ENCODE measurements around the gene SMIM20.

The SMIM20 gene

DNA sequence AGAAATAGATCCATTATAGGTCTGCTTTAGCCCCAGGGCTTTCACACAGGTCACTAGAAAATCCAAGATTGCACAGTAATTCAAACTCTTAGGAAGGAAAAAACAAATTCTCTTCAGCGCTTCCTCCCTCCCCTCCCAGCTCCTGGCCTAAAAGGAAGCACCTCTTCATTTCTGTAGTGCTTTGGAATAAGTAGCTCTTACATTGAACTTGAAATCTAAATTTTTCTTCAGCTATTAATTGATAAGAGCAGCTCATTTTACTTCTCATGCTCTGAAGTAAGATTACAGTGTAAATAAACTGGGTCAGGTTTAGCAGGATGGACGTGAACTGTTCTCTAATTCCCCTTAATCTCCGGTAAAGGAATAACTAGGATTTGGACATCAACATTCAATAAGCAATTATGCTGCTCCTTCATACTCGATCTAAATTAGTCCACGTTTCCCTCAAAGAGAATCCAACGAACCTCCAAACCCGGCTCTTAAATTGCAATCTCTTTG lies 40.3 kb upstream of the SMIM20 start:
- DNase-seq (ENCODE audit: low read depth, low spot score): no peak
- H3K4me3 ChIP-seq (ENCODE audit: low read depth, low read length): no peak overlapping the region
- CTCF ChIA-PET: interaction anchor here (0.7 to 1.7 kb wide), 3 partner anchors 8 to 433 kb away, joined by 3 read pairs; no protein-coding TSS in a partner anchor
- TF ChIP-seq, protein P1, sequence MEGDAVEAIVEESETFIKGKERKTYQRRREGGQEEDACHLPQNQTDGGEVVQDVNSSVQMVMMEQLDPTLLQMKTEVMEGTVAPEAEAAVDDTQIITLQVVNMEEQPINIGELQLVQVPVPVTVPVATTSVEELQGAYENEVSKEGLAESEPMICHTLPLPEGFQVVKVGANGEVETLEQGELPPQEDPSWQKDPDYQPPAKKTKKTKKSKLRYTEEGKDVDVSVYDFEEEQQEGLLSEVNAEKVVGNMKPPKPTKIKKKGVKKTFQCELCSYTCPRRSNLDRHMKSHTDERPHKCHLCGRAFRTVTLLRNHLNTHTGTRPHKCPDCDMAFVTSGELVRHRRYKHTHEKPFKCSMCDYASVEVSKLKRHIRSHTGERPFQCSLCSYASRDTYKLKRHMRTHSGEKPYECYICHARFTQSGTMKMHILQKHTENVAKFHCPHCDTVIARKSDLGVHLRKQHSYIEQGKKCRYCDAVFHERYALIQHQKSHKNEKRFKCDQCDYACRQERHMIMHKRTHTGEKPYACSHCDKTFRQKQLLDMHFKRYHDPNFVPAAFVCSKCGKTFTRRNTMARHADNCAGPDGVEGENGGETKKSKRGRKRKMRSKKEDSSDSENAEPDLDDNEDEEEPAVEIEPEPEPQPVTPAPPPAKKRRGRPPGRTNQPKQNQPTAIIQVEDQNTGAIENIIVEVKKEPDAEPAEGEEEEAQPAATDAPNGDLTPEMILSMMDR (IDR thresholded peaks at IDR 0.05; ENCODE audit: insufficient read depth, low read length, missing control alignments): no peak
- POLR2A ChIA-PET: no interaction called here

DNA sequence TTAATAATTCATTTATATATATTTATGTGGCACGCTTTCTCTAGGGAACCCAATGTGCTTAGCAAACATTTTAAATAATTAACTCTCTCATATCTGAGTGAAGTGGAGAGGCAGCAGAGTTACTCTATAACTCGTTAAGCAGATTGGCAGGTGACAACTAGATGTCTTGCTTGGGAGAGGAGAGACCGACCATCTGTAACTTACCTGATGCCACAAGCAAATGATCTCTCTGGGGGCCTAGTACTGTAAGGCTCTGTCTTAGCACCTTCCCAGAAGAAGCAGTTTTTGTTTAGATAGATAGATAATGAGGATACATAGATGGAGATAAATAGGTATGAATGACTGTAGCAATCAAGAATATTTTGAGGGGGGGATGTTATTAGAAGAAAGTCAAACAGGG lies 39.4 kb upstream of the SMIM20 start:
- ChIA-PET POLR2A (no interaction called here), CTCF (no interaction called here)
- no peak for DNase-seq (ENCODE audit: low read depth, low spot score)
- H3K4me3 ChIP-seq (ENCODE audit: low read depth, low read length): no peak overlapping the region
- TF ChIP-seq, protein P1 (IDR thresholded peaks at IDR 0.05; ENCODE audit: insufficient read depth, low read length, missing control alignments): no peak

DNA sequence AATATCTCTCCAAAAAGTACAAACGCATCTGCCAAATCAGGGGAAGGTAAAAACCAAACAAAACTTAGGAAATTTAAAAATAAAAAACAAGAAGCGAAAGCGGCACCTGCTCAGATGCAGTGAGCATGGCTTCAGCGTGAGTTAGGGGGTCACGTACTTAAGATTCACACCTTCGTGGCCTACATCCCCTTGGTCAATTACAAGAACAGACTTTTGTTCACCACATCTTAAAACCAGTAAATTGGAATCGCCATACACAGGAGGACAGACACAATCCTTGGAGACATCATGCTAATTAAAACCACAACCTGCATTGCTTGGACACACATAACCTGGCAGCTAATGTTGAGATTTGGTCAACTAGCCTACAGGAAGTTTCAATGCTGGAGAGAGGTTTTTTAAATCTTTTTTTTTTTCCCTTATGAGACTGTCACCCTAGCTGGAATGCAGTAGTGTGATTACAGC lies 38.7 kb upstream of the SMIM20 start:
- POLR2A ChIA-PET: no interaction called here
- CTCF ChIA-PET: no interaction called here
- no peak for DNase-seq (ENCODE audit: low read depth, low spot score)
- TF ChIP-seq, protein P1 (IDR thresholded peaks at IDR 0.05; ENCODE audit: insufficient read depth, low read length, missing control alignments): no peak
- no peak overlapping the region for H3K4me3 ChIP-seq (ENCODE audit: low read depth, low read length)

DNA sequence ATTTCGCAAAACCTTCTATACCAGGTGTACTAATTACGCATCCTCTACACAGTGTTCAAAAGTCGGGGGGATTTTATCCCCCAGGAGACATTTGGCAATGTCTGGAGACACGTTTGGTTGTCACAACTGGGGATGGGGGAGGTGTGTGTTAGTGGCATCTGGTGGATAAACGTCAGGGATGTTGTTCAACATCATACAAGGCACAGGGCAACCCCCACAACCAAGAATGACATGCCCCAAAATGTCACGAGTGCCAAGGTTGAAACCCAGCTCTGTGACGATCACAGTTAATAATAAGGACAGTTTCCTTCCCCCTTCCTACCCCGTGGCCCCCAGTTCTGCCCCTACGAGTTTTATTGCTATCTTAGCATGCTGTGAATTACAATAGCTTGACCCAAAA lies 35.3 kb upstream of the SMIM20 start:
- ChIA-PET POLR2A (no interaction called here), CTCF (no interaction called here)
- TF ChIP-seq, protein P1 (IDR thresholded peaks at IDR 0.05; ENCODE audit: insufficient read depth, low read length, missing control alignments): no peak
- no peak overlapping the region for H3K4me3 ChIP-seq (ENCODE audit: low read depth, low read length)
- DNase-seq (ENCODE audit: low read depth, low spot score): no peak

DNA sequence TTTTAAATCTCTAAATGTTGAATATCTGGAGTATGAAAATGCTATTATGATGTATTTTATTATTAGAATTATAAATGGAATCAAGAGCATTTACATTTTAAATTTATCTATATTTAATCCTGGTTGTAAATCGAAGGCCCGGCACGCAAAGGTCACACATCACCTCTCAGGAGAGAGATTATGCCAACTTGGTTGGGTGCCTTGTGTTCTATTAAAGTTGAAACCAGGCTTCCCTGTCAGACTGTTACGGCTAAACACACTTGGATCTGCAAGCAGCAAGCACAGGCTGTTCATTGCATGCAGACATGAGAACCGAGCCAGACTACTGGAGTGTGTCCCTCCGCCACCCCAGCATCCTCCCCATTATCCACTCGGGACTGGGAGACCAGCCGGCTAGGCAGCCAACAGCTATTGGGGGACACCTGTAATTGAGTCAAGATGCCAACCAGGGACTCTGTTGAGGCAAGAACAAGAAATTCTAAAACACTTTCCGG lies 34.9 kb upstream of the SMIM20 start:
- DNase-seq (ENCODE audit: low read depth, low spot score): no peak
- ChIA-PET CTCF (no interaction called here), POLR2A (no interaction called here)
- TF ChIP-seq, protein P1 (IDR thresholded peaks at IDR 0.05; ENCODE audit: insufficient read depth, low read length, missing control alignments): no peak
- H3K4me3 ChIP-seq (ENCODE audit: low read depth, low read length): no peak overlapping the region

DNA sequence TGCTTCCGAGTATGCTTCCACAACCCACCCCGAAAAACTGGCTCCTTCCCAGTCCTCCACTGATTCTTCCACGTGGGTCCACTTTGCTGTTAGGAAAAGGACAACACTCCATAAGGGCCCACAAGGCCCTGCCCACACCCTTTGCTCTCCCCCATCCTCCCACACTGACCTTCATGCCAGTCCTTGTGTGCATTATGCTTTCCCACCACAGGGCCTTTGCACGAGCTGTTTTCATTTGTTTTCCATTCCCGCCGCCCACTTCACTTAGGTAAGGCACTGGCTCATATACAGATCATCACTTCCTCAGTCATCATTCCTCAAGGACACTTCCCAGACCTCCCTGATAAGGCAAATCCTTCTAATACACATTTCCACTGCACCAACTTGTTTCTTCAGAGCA lies 34.4 kb upstream of the SMIM20 start:
- no peak for DNase-seq (ENCODE audit: low read depth, low spot score)
- CTCF ChIA-PET: no interaction called here
- POLR2A ChIA-PET: no interaction called here
- no peak overlapping the region for H3K4me3 ChIP-seq (ENCODE audit: low read depth, low read length)
- TF ChIP-seq, protein P1 (IDR thresholded peaks at IDR 0.05; ENCODE audit: insufficient read depth, low read length, missing control alignments): no peak

Measured in AG04449 (cell line).